ENCODE measurements around the gene TPD52L2.

- TF ChIP-seq CTCF (IDR thresholded peaks at IDR 0.05; ENCODE audit: insufficient read depth, low read length) = no peak
- TF ChIP-seq POLR2AphosphoS5 (IDR thresholded peaks at IDR 0.05; ENCODE audit: low read depth) = peak; percentile 73
These were observed at the start of gene TPD52L2 for GRCh38 chr20:63864978-63865640.

Data from HL-60 (cell line).